GM12891 (cell line): ENCODE data around the gene AKR1D1.

ENCODE experiments used
- POLR2A ChIP-seq: IDR thresholded peaks from 2 replicates; pipeline ENCODE4 v1.6.1; 2011; ENCODE audit warnings: low read depth, low read length, control low read depth
- POLR2AphosphoS5 ChIP-seq: IDR thresholded peaks from 2 replicates; pipeline ENCODE4 v1.6.1; 2011; ENCODE audit warnings: low read depth, low read length, control low read depth
- POU2F2 ChIP-seq: IDR thresholded peaks from 2 replicates; pipeline ENCODE4 v1.6.1; 2011; ENCODE audit warnings: low read depth, mild to moderate bottlenecking, control low read depth, low read length, moderate library complexity
- TAF1 ChIP-seq: IDR thresholded peaks from 2 replicates; pipeline ENCODE4 v1.6.1; 2011; ENCODE audit warnings: low read depth, low read length, control low read depth

DNA sequence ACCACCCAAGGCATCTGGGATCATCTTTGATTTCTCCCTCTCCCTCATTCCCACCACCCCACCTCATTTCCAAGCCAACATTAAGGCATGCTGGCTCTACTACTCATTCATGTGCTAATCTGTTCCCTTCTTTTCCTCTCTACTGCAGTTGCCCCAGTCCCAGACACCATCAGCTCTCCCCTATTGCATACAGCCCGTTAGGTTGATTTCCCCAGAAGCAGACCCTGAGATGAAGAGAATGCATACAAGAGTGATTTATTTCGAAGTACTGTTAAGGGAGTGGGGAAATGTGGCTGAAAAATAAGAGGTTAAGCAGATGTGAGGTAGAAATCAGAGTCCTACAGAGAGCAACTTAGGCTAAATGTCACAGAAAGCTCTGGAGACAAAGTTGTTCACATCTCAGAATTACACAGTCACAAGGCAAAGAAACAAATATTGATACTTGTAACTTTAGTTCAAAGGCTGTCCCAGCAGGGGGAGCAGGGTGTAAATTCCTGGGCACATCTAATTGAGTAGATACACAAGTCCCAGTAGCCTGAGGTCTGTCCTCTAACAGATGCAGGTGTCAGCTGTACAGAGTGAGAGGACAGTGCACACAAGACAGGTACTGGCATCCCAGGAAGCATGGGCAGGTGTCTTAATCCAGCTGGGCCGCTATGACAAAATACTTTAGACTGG, 20.9 kb downstream of the AKR1D1 start:
- TF ChIP-seq POLR2A (no peak), POU2F2 (no peak), TAF1 (no peak), POLR2AphosphoS5 (no peak)
